ENCODE results near the gene DNAH2.

DNAH2 gene

DNA sequence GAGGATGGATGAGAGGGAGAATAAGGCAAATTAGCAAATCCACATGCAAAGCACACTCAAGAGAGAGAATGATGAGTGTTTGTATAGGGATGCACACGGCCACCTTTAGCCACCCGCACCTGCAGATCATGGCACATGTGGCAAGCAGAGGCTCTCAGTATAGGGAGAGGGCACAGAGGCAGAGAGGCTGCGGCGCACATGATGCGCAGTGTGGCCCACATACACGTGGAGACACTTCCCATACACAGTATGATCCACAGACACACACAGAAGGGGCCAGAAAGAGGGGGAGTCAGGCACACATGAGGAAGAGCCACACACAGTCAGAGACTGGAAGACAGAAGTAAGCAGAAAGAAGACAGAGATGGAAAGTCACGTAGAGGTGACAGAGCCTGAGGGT is 164.5 kb downstream of the DNAH2 start:
- no peak for DNase-seq

DNA sequence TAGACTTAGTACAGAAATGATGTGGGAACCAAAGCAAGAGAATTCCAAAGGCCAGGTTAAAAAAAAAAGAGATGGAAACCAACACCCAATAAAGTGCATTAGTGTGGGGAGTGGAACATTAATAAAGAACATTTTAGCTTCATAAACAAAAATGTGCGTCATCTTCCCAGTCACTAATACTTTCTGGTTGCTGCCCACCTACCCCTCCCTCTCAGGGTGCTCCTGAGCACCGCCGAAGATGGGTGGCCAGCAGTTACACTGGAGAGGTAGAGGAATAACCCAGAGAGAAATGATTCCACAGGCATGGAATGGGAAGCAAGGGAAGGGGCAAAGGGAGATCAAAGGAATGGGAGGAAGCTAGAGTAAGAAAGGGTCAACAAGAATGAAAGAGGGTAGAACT is 165.1 kb downstream of the DNAH2 start:
- DNase-seq, result no peak
